K562 (cell line): Measurements from ENCODE around the gene LITAF. TPM values are rescaled to one million over a fixed set of nuclear protein-coding genes. Genes with fewer than 3 reads are reported as not detected.

Experiments
- ATAC-seq: fragments of 200-7000 bp; cut with Tn5 transposase; 3 replicates; pipeline ENCODE4 v1.9.1; 2020; ENCODE audit warnings: moderate library complexity
- BruUV-seq: library from RNA; stranded (reverse); fragments of 400-500 nt; replicated peaks from 2 replicates; lab custom pipeline; 2021; lab: Mats Ljungman, UMichigan
- CTCF ChIA-PET: fragments of 300-600 bp; formaldehyde crosslinking; extraction: SDS; loops from one replicate; lab custom pipeline; 2021; ENCODE audit warnings: low intra/inter-chr PET ratio; lab: Yijun Ruan, JAX
- POLR2A ChIA-PET: fragments of 300-600, 350-650 bp; sonication (Branson Sonifier 250); formaldehyde crosslinking; extraction: SDS; loops from one replicate; lab custom pipeline; 2021; ENCODE audit warnings: antibody characterized with exemption, inconsistent platforms; lab: Yijun Ruan, JAX
- DNase-seq, 4 experiments: peaks; one replicate each; pipeline versions ENCODE4 v3.0.0 to v3.0.0-alpha.2; 2011 to 2018; ENCODE audit warnings: low spot score in 3 of 4, mixed read lengths in 3 of 4; ENCODE audit errors: extremely low read depth in 1 of 4
- FAIRE-seq: peaks from 2 replicates; lab custom pipeline; 2011; peaks lifted over from hg19 to GRCh38; lab: Jason Lieb, UNC
- H2AFZ ChIP-seq: 2 replicates; pipeline ENCODE4 v1.6.0; 2011; ENCODE audit warnings: low read depth, low read length, control low read depth, inconsistent platforms
- H3K27ac ChIP-seq: fragments of 200-600 bp; 3 replicates; pipeline ENCODE4 v1.8.0; 2011; ENCODE audit warnings: low read depth, mild to moderate bottlenecking, control low read depth, inconsistent platforms, low read length, moderate library complexity, mixed read lengths; ENCODE audit errors: extremely low read depth
- H3K27me3 ChIP-seq, 2 experiments: fragments of 300-600 bp in 1 of 2; 2 replicates in 1 of 2; 3 replicates in 1 of 2; pipeline versions ENCODE4 v1.6.0 to v1.8.0; 2011; ENCODE audit warnings: inconsistent platforms in 2 of 2, low read length in 2 of 2, mild to moderate bottlenecking in 1 of 2, mixed read lengths in 1 of 2, moderate library complexity in 1 of 2; ENCODE audit not compliant: control insufficient read depth in 2 of 2, insufficient read depth in 2 of 2
- H3K36me3 ChIP-seq: fragments of 300-600 bp; 3 replicates; pipeline ENCODE4 v1.8.0; 2011; ENCODE audit warnings: mild to moderate bottlenecking, low read length, inconsistent platforms; ENCODE audit not compliant: control insufficient read depth, insufficient read depth
- H3K4me1 ChIP-seq, 2 experiments: fragments of 200-600 bp in 1 of 2; replicated peaks in 1 of 2; 2 replicates in 1 of 2; 3 replicates in 1 of 2; pipeline versions ENCODE4 v1.5.1 to v1.8.0; 2011; ENCODE audit warnings: inconsistent platforms in 2 of 2, low read length in 2 of 2, mild to moderate bottlenecking in 1 of 2, mixed read lengths in 1 of 2, moderate library complexity in 1 of 2; ENCODE audit not compliant: control insufficient read depth in 2 of 2, insufficient read depth in 2 of 2
- H3K4me2 ChIP-seq: 2 replicates; pipeline ENCODE4 v1.6.1; 2011; ENCODE audit warnings: low read length, control low read depth, inconsistent platforms, mixed read lengths; ENCODE audit not compliant: insufficient read depth
- H3K4me3 ChIP-seq: fragments of 200-600 bp; sonication (generic), shearing (Covaris generic); 2 replicates; pipeline ENCODE4 v1.5.1; 2016; ENCODE audit warnings: control low read depth, inconsistent platforms
- H3K79me2 ChIP-seq: fragments of 200-600 bp; 3 replicates; pipeline ENCODE4 v1.8.0; 2011; ENCODE audit warnings: low read length, inconsistent platforms; ENCODE audit not compliant: control insufficient read depth, insufficient read depth
- H3K9ac ChIP-seq, 2 experiments: 2 replicates each; pipeline versions ENCODE4 v1.6.0 to v1.6.1; 2011; ENCODE audit warnings: low read depth in 2 of 2, low read length in 2 of 2, control low read depth in 1 of 2, inconsistent platforms in 1 of 2, mild to moderate bottlenecking in 1 of 2, mixed read lengths in 1 of 2; ENCODE audit not compliant: insufficient read depth in 1 of 2
- H3K9me1 ChIP-seq: one replicate; pipeline ENCODE4 v1.6.0; 2011; ENCODE audit warnings: inconsistent platforms, mild to moderate bottlenecking, low read length, moderate library complexity; ENCODE audit not compliant: control insufficient read depth, insufficient read depth
- H3K9me3 ChIP-seq: replicated peaks from 2 replicates; pipeline ENCODE4 v1.5.1; 2011; ENCODE audit warnings: low read depth, low read length, inconsistent platforms; ENCODE audit not compliant: control insufficient read depth, insufficient read depth
- H4K20me1 ChIP-seq: replicated peaks from 2 replicates; pipeline ENCODE4 v1.6.1; 2011; ENCODE audit warnings: low read length, inconsistent platforms, mixed read lengths; ENCODE audit not compliant: control insufficient read depth, insufficient read depth
- SRSF1 ChIP-seq: fragments of 200-400 bp; formaldehyde crosslinking; IDR thresholded peaks from 2 replicates; pipeline ENCODE4 v1.6.1; 2017; ENCODE audit warnings: mild to moderate bottlenecking, low read depth, low read length, moderate library complexity
- WGBS: fragments of 100-300 bp; shearing (Covaris generic); methylation state at CpG from one replicate; pipeline ENCODE4 v1.1.6; 2016; ENCODE audit warnings: low coverage, mixed read lengths; ENCODE audit not compliant: insufficient coverage; ENCODE audit errors: missing lambda C conversion rate; 5-methylcytosine and 5-hydroxymethylcytosine counted together
- in situ Hi-C: fragments of 300-500 bp; cut with MboI; formaldehyde crosslinking; loops from 4 replicates; pipeline ENCODE4 v1.15.0; 2018; ENCODE audit warnings: inconsistent platforms, mixed read lengths
- intact Hi-C: fragments of 100-400 bp; cut with micrococcal nuclease; formaldehyde crosslinking; loops from 2 replicates; pipeline ENCODE4 v1.14.2; 2022
- polyA plus RNA-seq, 8 experiments: library from polyadenylated mRNA; depleted of rRNA in 4 of 8; stranded (reverse) in 5 of 8; unstranded in 3 of 8; fragments of >200 nt; fragmentation: Nextera tagmentation in 2 of 8; fragmentation: Illumina TruSeq in 1 of 8; extraction: Ambion mirVana in 2 of 8; extraction: Trizol in 1 of 8; gene quantifications; 2 replicates each; pipeline versions ENCODE4 v1.2.1 to v1.2.3, GENCODE V29; 2011 to 2014; ENCODE audit warnings: inconsistent platforms in 1 of 8, missing spikeins in 1 of 8
- total RNA-seq, 7 experiments: library from RNA; depleted of rRNA in 6 of 7; stranded (reverse); fragments of >200 nt in 6 of 7; fragmentation: Illumina TruSeq in 2 of 7; extraction: Trizol in 2 of 7; gene quantifications; 2 replicates each; pipeline versions ENCODE4 v1.2.1 to v1.2.3, GENCODE V29; 2011 to 2021; ENCODE audit warnings: low replicate concordance in 1 of 7
- TF ChIP-seq, protein P1 (sequence below): sonication (generic); formaldehyde crosslinking; IDR thresholded peaks from 2 replicates; pipeline ENCODE4 v1.8.1; 2022; ENCODE audit warnings: missing genetic modification reagents
- TF ChIP-seq, protein P2 (sequence below): fragments of 200-800 bp; sonication (Bioruptor generic); IDR thresholded peaks from 2 replicates; pipeline ENCODE4 v1.6.1; 2017; ENCODE audit warnings: missing genetic modification characterization, missing compliant biosample characterization
- TF ChIP-seq, protein P3 (sequence below): fragments of 250-450 bp; sonication (Bioruptor Pico); IDR thresholded peaks from 2 replicates; pipeline ENCODE4 v1.9.0; 2021; ENCODE audit warnings: mild to moderate bottlenecking
- TF ChIP-seq, protein P4 (sequence below), 2 experiments: fragments of 450-650 bp; formaldehyde crosslinking in 1 of 2; IDR thresholded peaks; 2 replicates each; pipeline versions ENCODE4 v1.4.0 to v1.6.1; 2014 to 2020; ENCODE audit warnings: mild to moderate bottlenecking in 2 of 2, borderline replicate concordance in 1 of 2, low read depth in 1 of 2

LITAF gene
- total and polyA plus RNA-seq, 9 of the 15 experiments (the other 6 are each of a cell fraction or from before 2014, with no cell fraction given), result 4.1 to 17.8 (median 11.9) TPM

DNA sequence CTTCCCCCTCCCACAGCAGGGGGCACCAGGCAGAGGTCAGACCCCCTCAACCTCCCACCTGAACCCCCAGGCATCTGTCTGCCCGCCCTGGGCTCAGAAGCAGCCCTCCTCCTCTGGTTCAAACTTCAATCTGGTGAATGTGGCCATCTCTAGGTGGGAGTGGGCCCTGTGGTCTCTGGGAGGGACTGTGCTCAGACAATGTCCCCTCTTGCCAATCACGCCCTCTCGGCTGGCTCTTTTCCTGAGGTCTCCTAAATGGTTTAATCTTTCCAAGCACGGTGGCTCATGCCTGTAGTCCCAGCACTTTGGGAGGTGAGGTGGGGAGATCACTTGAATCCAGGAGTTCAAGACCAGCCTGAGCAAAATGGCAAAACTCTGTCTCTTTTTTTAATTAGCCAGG is 15.2 kb downstream of the LITAF start:
- H3K79me2 ChIP-seq, result no peaks in the 10 kb centered on the region
- WGBS, result 16% methylated on average over 4 of the region's 4 CpGs

More for the DNA sequence above, 15.2 kb downstream of the LITAF start:
- H3K4me2 ChIP-seq, result no peak overlapping the region
- no peak overlapping the region for H2AFZ ChIP-seq
- no peaks in the 10 kb centered on the region; the same call in 1 of the 2 replicates for H4K20me1 ChIP-seq
- intact Hi-C loops (no loop called here), in situ Hi-C loops (no loop called here)
- no peak overlapping the region for H3K4me3 ChIP-seq
- H3K9me3 ChIP-seq, result no peaks in the 10 kb centered on the region
- CTCF ChIA-PET, result no interaction called here
- no TSS peak for BruUV-seq
- H3K4me1 ChIP-seq, result no peaks in the 10 kb centered on the region; a peak in 1 of 5 replicates
- POLR2A ChIA-PET, result interaction anchor here (1.0 kb wide), 1 partner anchor 88 kb away, joined by 3 read pairs; no protein-coding TSS in a partner anchor
- H3K27me3 ChIP-seq, result peaks cover 3 to 12% of the 10 kb centered on the region in 2 experiments; a peak in 3 of 5 replicates
- FAIRE-seq (no peak), DNase-seq (no peak), ATAC-seq (no peak)
- no peaks in the 10 kb centered on the region for H3K36me3 ChIP-seq
- TF ChIP-seq, protein P1, sequence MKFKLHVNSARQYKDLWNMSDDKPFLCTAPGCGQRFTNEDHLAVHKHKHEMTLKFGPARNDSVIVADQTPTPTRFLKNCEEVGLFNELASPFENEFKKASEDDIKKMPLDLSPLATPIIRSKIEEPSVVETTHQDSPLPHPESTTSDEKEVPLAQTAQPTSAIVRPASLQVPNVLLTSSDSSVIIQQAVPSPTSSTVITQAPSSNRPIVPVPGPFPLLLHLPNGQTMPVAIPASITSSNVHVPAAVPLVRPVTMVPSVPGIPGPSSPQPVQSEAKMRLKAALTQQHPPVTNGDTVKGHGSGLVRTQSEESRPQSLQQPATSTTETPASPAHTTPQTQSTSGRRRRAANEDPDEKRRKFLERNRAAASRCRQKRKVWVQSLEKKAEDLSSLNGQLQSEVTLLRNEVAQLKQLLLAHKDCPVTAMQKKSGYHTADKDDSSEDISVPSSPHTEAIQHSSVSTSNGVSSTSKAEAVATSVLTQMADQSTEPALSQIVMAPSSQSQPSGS, result no peak
- TF ChIP-seq, protein P2, sequence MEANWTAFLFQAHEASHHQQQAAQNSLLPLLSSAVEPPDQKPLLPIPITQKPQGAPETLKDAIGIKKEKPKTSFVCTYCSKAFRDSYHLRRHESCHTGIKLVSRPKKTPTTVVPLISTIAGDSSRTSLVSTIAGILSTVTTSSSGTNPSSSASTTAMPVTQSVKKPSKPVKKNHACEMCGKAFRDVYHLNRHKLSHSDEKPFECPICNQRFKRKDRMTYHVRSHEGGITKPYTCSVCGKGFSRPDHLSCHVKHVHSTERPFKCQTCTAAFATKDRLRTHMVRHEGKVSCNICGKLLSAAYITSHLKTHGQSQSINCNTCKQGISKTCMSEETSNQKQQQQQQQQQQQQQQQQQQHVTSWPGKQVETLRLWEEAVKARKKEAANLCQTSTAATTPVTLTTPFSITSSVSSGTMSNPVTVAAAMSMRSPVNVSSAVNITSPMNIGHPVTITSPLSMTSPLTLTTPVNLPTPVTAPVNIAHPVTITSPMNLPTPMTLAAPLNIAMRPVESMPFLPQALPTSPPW (CRISPR knock-in tag), result no peak
- TF ChIP-seq, protein P3, sequence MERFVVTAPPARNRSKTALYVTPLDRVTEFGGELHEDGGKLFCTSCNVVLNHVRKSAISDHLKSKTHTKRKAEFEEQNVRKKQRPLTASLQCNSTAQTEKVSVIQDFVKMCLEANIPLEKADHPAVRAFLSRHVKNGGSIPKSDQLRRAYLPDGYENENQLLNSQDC (CRISPR knock-in tag), result no peak
- no peak for TF ChIP-seq SRSF1
- TF ChIP-seq, protein P4, sequence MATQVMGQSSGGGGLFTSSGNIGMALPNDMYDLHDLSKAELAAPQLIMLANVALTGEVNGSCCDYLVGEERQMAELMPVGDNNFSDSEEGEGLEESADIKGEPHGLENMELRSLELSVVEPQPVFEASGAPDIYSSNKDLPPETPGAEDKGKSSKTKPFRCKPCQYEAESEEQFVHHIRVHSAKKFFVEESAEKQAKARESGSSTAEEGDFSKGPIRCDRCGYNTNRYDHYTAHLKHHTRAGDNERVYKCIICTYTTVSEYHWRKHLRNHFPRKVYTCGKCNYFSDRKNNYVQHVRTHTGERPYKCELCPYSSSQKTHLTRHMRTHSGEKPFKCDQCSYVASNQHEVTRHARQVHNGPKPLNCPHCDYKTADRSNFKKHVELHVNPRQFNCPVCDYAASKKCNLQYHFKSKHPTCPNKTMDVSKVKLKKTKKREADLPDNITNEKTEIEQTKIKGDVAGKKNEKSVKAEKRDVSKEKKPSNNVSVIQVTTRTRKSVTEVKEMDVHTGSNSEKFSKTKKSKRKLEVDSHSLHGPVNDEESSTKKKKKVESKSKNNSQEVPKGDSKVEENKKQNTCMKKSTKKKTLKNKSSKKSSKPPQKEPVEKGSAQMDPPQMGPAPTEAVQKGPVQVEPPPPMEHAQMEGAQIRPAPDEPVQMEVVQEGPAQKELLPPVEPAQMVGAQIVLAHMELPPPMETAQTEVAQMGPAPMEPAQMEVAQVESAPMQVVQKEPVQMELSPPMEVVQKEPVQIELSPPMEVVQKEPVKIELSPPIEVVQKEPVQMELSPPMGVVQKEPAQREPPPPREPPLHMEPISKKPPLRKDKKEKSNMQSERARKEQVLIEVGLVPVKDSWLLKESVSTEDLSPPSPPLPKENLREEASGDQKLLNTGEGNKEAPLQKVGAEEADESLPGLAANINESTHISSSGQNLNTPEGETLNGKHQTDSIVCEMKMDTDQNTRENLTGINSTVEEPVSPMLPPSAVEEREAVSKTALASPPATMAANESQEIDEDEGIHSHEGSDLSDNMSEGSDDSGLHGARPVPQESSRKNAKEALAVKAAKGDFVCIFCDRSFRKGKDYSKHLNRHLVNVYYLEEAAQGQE (IDR thresholded peaks at IDR 0.05; ENCODE audit: borderline replicate concordance), result no peak
- TF ChIP-seq, protein P4 (CRISPR knock-in tag; IDR thresholded peaks at IDR 0.05; ENCODE audit: low read depth), result no peak
- H3K9ac ChIP-seq, result no peak overlapping the region
- H3K27ac ChIP-seq, result no peak overlapping the region
- H3K9me1 ChIP-seq, result no peaks in the 10 kb centered on the region
